Ovary (tissue), 9 donors: Measurements from ENCODE around the gene PGBD5. TPM values are rescaled to one million over a fixed set of nuclear protein-coding genes. Genes with fewer than 3 reads are reported as not detected.

Experiments used
- DNase-seq, 5 donors: peaks; one replicate each; pipeline ENCODE4 v3.0.0-alpha.2; 2019 to 2020
- H3K27ac ChIP-seq, 2 donors: fragments of 200-600 bp; one replicate each; pipeline versions ENCODE4 v1.5.1 to v1.8.0; 2019 to 2022
- H3K27me3 ChIP-seq: fragments of 200-600 bp; one replicate; pipeline ENCODE4 v1.8.0; 2022
- H3K36me3 ChIP-seq: fragments of 200-600 bp; sonication (generic); one replicate; pipeline ENCODE4 v1.5.1; 2019
- H3K4me1 ChIP-seq: one replicate; pipeline ENCODE4 v1.8.1; 2013; ENCODE audit warnings: mild to moderate bottlenecking, moderate library complexity; ENCODE audit not compliant: insufficient read depth
- H3K4me3 ChIP-seq: fragments of 200-600 bp; sonication (generic); one replicate; pipeline ENCODE4 v1.5.1; 2017
- H3K9me3 ChIP-seq, 2 donors: fragments of 200-600 bp in 1 of 2; sonication (generic) in 1 of 2; one replicate each; pipeline versions ENCODE4 v1.5.1 to v1.8.1; 2013 to 2019; ENCODE audit warnings: mild to moderate bottlenecking in 1 of 2, moderate library complexity in 1 of 2
- EP300 ChIP-seq: sonication (generic); formaldehyde crosslinking; IDR thresholded peaks from one replicate; pipeline ENCODE4 v1.6.1; 2017; ENCODE audit warnings: antibody characterized with exemption
- POLR2A ChIP-seq: fragments of 450-650 bp; IDR thresholded peaks from one replicate; pipeline ENCODE4 v1.6.1; 2017; ENCODE audit warnings: antibody characterized with exemption, mild to moderate bottlenecking, moderate library complexity
- WGBS, 3 donors: extraction: QIAGEN DNeasy Blood & Tissue Kit in 1 of 3; methylation state at CpG; one replicate each; pipeline versions ENCODE4 v1.1.5 to v1.1.7; 2013 to 2017; 5-methylcytosine and 5-hydroxymethylcytosine counted together
- intact Hi-C, 4 donors: fragments of 100-400 bp; cut with DNase I; formaldehyde crosslinking; loops; one replicate each; pipeline versions ENCODE4 v1.11.0 to v1.15.1; 2022 to 2023
- polyA plus RNA-seq, 2 donors: library from polyadenylated mRNA; stranded (reverse); fragments of 200-250 nt in 1 of 2; fragments of 350-450 nt in 1 of 2; fragmentation: Illumina TruSeq in 1 of 2; extraction: RNeasy Lipid Tissue Mini Kit (QIAGEN cat#74804) in 1 of 2; gene quantifications; one replicate each; pipeline ENCODE4 v1.2.3, GENCODE V29; 2013 to 2014
- total RNA-seq, 7 donors: library from RNA; depleted of rRNA in 2 of 7; stranded (reverse); fragments of >200 nt in 2 of 7; fragmentation: NEBNext Ultra II Directional in 3 of 7; extraction: Animal tissue kit (Norgen Biotek cat#: 25700) in 3 of 7; gene quantifications; one replicate each; pipeline versions ENCODE4 v1.1.0 to v1.2.4, GENCODE V29; 2016 to 2023
- TF ChIP-seq, protein P1 (sequence below), 3 donors: fragments of 450-650 bp in 2 of 3; fragments of 200-600 bp in 1 of 3; IDR thresholded peaks; one replicate each; pipeline versions ENCODE4 v1.5.1 to v1.8.0; 2016 to 2022; ENCODE audit warnings: antibody characterized with exemption in 3 of 3, mild to moderate bottlenecking in 1 of 3
- donor health status: DM: no; HTN: no; CAD: no; lungs with moderate emphysema.
- donor health status: DM: no; HTN: no; CAD: no.
- donor health status: Bipolar disorder and iron deficiency.
- donor health status: DM: yes; HTN: yes; CAD: no.
- donor health status: DM: no; HTN: no; CAD: no.
- donor health status: DM: yes; HTN: yes; CAD: no.

The PGBD5 gene
- total and polyA plus RNA-seq, 9 donors = 0.12 to 2.6 (median 1.1) TPM

DNA sequence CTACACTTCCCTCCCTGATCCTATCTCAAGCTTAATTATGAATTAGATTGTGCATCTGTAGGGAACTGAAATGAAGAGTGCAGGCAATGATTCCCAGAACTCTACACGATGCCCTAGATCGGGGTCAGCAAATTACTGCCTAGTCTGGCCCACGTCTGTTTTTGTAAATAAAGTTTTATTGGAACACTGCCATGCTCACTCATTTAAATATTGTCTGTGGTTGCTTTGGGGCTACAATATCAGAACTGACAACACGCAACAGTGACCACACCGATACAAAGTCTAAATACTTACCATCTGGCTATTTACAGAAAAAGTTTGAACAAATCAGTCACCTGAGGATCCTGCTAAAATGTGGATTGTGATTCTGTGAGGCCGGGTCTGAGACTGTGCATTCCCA lies 74.1 kb downstream of the PGBD5 start:
- WGBS, 3 donors = 65 to 70% (median 69%) methylated on average over 6 of the region's 6 CpGs
- TF ChIP-seq, protein P1, sequence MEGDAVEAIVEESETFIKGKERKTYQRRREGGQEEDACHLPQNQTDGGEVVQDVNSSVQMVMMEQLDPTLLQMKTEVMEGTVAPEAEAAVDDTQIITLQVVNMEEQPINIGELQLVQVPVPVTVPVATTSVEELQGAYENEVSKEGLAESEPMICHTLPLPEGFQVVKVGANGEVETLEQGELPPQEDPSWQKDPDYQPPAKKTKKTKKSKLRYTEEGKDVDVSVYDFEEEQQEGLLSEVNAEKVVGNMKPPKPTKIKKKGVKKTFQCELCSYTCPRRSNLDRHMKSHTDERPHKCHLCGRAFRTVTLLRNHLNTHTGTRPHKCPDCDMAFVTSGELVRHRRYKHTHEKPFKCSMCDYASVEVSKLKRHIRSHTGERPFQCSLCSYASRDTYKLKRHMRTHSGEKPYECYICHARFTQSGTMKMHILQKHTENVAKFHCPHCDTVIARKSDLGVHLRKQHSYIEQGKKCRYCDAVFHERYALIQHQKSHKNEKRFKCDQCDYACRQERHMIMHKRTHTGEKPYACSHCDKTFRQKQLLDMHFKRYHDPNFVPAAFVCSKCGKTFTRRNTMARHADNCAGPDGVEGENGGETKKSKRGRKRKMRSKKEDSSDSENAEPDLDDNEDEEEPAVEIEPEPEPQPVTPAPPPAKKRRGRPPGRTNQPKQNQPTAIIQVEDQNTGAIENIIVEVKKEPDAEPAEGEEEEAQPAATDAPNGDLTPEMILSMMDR (IDR thresholded peaks at IDR 0.05) = no peak
- TF ChIP-seq POLR2A (no peak), EP300 (no peak)
- no peak for DNase-seq

GRCh38 chr1:230351514-230351913 lies 74.6 kb downstream of the PGBD5 start:
- Histone ChIP-seq H3K4me3 (no peak overlapping the region), H3K9me3 (no peaks in the 10 kb centered on the region), H3K36me3 (no peaks in the 10 kb centered on the region), H3K27ac (no peak overlapping the region), H3K27me3 (no peaks in the 10 kb centered on the region), H3K4me1 (no peaks in the 10 kb centered on the region)
- WGBS, 3 donors = 28 to 47% (median 44%) methylated on average over 2 of the region's 2 CpGs
- DNase-seq = no peak
- intact Hi-C loops = no loop called here
- no peak for TF ChIP-seq EP300
- no peak for TF ChIP-seq POLR2A
- TF ChIP-seq, protein P1 (IDR thresholded peaks at IDR 0.05) = no peak

More for the DNA sequence above, 74.1 kb downstream of the PGBD5 start:
- Histone ChIP-seq H3K4me3 (no peak overlapping the region), H3K36me3 (no peaks in the 10 kb centered on the region), H3K4me1 (no peaks in the 10 kb centered on the region), H3K9me3 (no peaks in the 10 kb centered on the region), H3K27me3 (no peaks in the 10 kb centered on the region), H3K27ac (no peak overlapping the region)
- intact Hi-C loops = no loop called here

DNA sequence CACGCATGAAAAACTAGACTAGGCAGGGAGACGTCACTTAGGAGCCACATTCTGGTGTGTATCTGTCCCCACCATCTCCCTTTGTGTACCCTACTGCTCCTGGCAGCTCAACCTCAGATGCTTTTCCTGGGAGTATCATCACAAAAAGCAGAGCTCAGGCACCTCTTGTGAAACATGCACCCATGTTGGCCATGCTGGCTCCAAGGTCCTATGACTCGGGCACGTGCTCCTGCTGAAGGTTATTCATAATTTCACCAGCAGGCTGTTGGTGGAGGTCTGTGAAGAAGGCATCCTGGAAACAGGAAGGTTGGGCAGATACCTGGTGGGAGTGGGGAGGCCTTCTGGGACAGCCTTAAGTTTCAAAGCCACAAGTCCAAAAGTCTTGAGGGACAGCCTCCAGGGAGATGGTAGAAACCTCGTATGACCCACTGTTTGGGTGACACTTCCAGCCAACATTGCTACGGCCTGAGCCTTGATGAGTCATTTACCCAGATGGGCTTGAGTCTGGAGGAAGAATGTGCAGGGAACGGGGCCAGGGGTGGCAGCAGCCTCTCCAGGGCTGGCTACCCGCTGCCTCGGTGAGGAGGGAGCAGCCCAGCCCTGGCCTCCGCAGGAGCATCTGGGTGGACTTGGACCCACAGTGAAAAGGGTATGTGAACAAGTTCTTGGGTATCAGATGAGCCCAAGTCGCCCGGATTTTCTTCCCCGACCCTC lies 75.8 kb downstream of the PGBD5 start:
- Histone ChIP-seq H3K4me3 (no peak overlapping the region), H3K9me3 (no peaks in the 10 kb centered on the region), H3K27ac (no peak overlapping the region), H3K4me1 (no peaks in the 10 kb centered on the region), H3K27me3 (no peaks in the 10 kb centered on the region), H3K36me3 (no peaks in the 10 kb centered on the region)
- no peak for TF ChIP-seq EP300
- TF ChIP-seq POLR2A = no peak
- TF ChIP-seq, protein P1 (IDR thresholded peaks at IDR 0.05) = no peak
- no peak for DNase-seq
- 86 to 90% (median 88%) methylated on average over 12 to 13 of the region's 13 CpGs for WGBS, 3 donors
- intact Hi-C loops = no loop called here

GRCh38 chr1:230349020-230349393 lies 77.1 kb downstream of the PGBD5 start:
- H3K4me3 ChIP-seq = no peak overlapping the region
- H3K36me3 ChIP-seq = no peaks in the 10 kb centered on the region
- H3K9me3 ChIP-seq = no peaks in the 10 kb centered on the region
- TF ChIP-seq, protein P1 (IDR thresholded peaks at IDR 0.05) = no peak
- no peak for TF ChIP-seq POLR2A
- no peak for TF ChIP-seq EP300
- no peak overlapping the region for H3K27ac ChIP-seq
- no peak for DNase-seq
- intact Hi-C loops = no loop called here
- H3K4me1 ChIP-seq = no peaks in the 10 kb centered on the region
- H3K27me3 ChIP-seq = no peaks in the 10 kb centered on the region
- WGBS, 3 donors = 43 to 60% (median 52%) methylated on average over 5 of the region's 5 CpGs
